IMR-90 (cell line): ENCODE results near the gene MNS1. TPM values are rescaled to one million over a fixed set of nuclear protein-coding genes. Genes with fewer than 3 reads are reported as not detected.
"Not testable (repeated sequence)": the region's sequence is repeated elsewhere in the genome, so short reads cannot be mapped to it uniquely, and the experiment has no call there.

Source experiments
- ATAC-seq: fragments of 200-7000 bp; cut with Tn5 transposase; 2 replicates; pipeline ENCODE4 v1.9.1; 2020; ENCODE audit warnings: low read depth, mild to moderate bottlenecking, moderate library complexity
- BruUV-seq: library from RNA; stranded (reverse); fragments of 400-500 nt; replicated peaks from 2 replicates; lab custom pipeline; 2021; lab: Mats Ljungman, UMichigan
- CTCF ChIA-PET: fragments of 300-600 bp; formaldehyde crosslinking; extraction: SDS; loops from one replicate; lab custom pipeline; 2021; ENCODE audit warnings: antibody characterized with exemption; lab: Yijun Ruan, JAX
- POLR2A ChIA-PET: fragments of 300-600 bp; sonication (Branson Sonifier 250); formaldehyde crosslinking; loops from one replicate; lab custom pipeline; 2022; ENCODE audit warnings: antibody characterized with exemption; ENCODE audit not compliant: unreplicated experiment; lab: Charles Lee
- DNase-seq: peaks from one replicate; pipeline ENCODE4 v3.0.0; 2013
- H2AFZ ChIP-seq: replicated peaks from 2 replicates; pipeline ENCODE3; 2013; ENCODE audit warnings: low read length, mild to moderate bottlenecking; ENCODE audit not compliant: poor library complexity
- H2AK5ac ChIP-seq: 2 replicates; pipeline ENCODE4 v1.6.1; 2013; ENCODE audit warnings: low read depth, low read length, inconsistent platforms
- H2AK9ac ChIP-seq: replicated peaks from 2 replicates; pipeline ENCODE3; 2013; ENCODE audit warnings: mild to moderate bottlenecking, low read depth, low read length, moderate library complexity; ENCODE audit not compliant: poor library complexity
- H2BK120ac ChIP-seq: 2 replicates; pipeline ENCODE4 v1.6.1; 2013; ENCODE audit warnings: low read depth, low read length, inconsistent platforms
- H2BK15ac ChIP-seq: 3 replicates; pipeline ENCODE4 v1.6.1; 2013; ENCODE audit warnings: low read depth, low read length, inconsistent platforms
- H2BK20ac ChIP-seq: 2 replicates; pipeline ENCODE4 v1.6.1; 2013; ENCODE audit warnings: low read depth, mild to moderate bottlenecking, inconsistent platforms, low read length, moderate library complexity
- H2BK5ac ChIP-seq: 2 replicates; pipeline ENCODE4 v1.6.1; 2013; ENCODE audit warnings: mild to moderate bottlenecking, low read depth, low read length, inconsistent platforms; ENCODE audit not compliant: poor library complexity, severe bottlenecking
- H3K14ac ChIP-seq: replicated peaks from 2 replicates; pipeline ENCODE4 v1.6.1; 2013; ENCODE audit warnings: low read depth, low read length, inconsistent platforms
- H3K18ac ChIP-seq: 2 replicates; pipeline ENCODE4 v1.6.1; 2013; ENCODE audit warnings: low read depth, low read length, control low read depth
- H3K23ac ChIP-seq: 2 replicates; pipeline ENCODE4 v1.6.1; 2013; ENCODE audit warnings: low read depth, low read length, inconsistent platforms
- H3K27ac ChIP-seq: 2 replicates; pipeline ENCODE4 v1.5.1; 2013; ENCODE audit warnings: mild to moderate bottlenecking, control low read depth, low read length; ENCODE audit not compliant: insufficient read depth
- H3K27me3 ChIP-seq: 2 replicates; pipeline ENCODE4 v1.6.1; 2013; ENCODE audit warnings: low read length; ENCODE audit not compliant: control insufficient read depth, insufficient read depth
- H3K36me3 ChIP-seq: 2 replicates; pipeline ENCODE4 v1.6.1; 2013; ENCODE audit warnings: low read length, mixed read lengths; ENCODE audit not compliant: control insufficient read depth, insufficient read depth
- H3K4ac ChIP-seq: 2 replicates; pipeline ENCODE4 v1.6.1; 2013; ENCODE audit warnings: low read depth, low read length, inconsistent platforms
- H3K4me1 ChIP-seq: 2 replicates; pipeline ENCODE4 v1.6.1; 2013; ENCODE audit warnings: low read length, mixed read lengths; ENCODE audit not compliant: control insufficient read depth, insufficient read depth
- H3K4me2 ChIP-seq: 2 replicates; pipeline ENCODE4 v1.6.1; 2013; ENCODE audit warnings: low read depth, mild to moderate bottlenecking, control low read depth, low read length, moderate library complexity
- H3K4me3 ChIP-seq: 2 replicates; pipeline ENCODE4 v1.5.1; 2013; ENCODE audit warnings: low read depth, mild to moderate bottlenecking, control low read depth, low read length, moderate library complexity; ENCODE audit not compliant: insufficient read depth
- H3K56ac ChIP-seq: 2 replicates; pipeline ENCODE4 v1.6.1; 2013; ENCODE audit warnings: low read length, inconsistent platforms; ENCODE audit not compliant: insufficient read depth; ENCODE audit errors: extremely low read depth
- H3K79me1 ChIP-seq, 2 experiments: 2 replicates each; pipeline ENCODE4 v1.6.1; 2013; ENCODE audit warnings: low read length in 2 of 2, inconsistent platforms in 1 of 2, low read depth in 1 of 2
- H3K9ac ChIP-seq: 2 replicates; pipeline ENCODE4 v1.6.1; 2013; ENCODE audit warnings: low read depth, low read length, control low read depth
- H3K9me1 ChIP-seq: 2 replicates; pipeline ENCODE4 v1.6.1; 2013; ENCODE audit warnings: low read length, inconsistent platforms; ENCODE audit not compliant: insufficient read depth
- H3K9me3 ChIP-seq: 2 replicates; pipeline ENCODE4 v1.6.1; 2013; ENCODE audit warnings: low read length; ENCODE audit not compliant: control insufficient read depth, insufficient read depth
- H4K20me1 ChIP-seq: 2 replicates; pipeline ENCODE4 v1.6.1; 2013; ENCODE audit warnings: low read length, inconsistent platforms; ENCODE audit not compliant: insufficient read depth
- H4K5ac ChIP-seq: 2 replicates; pipeline ENCODE4 v1.6.1; 2013; ENCODE audit warnings: mild to moderate bottlenecking, low read depth, low read length, control low read depth
- H4K8ac ChIP-seq, 2 experiments: 2 replicates each; pipeline ENCODE4 v1.6.1; 2013; ENCODE audit warnings: low read depth in 2 of 2, low read length in 2 of 2, control low read depth in 1 of 2, inconsistent platforms in 1 of 2
- H4K91ac ChIP-seq: 2 replicates; pipeline ENCODE4 v1.6.1; 2013; ENCODE audit warnings: low read depth, low read length, inconsistent platforms; ENCODE audit not compliant: insufficient read depth
- FOS ChIP-seq: fragments of 150-350 bp; IDR thresholded peaks from 2 replicates; pipeline ENCODE4 v1.6.1; 2016; ENCODE audit warnings: low read depth, low read length
- USF2 ChIP-seq: fragments of 150-350 bp; IDR thresholded peaks from 2 replicates; pipeline ENCODE4 v1.6.1; 2017; ENCODE audit warnings: mild to moderate bottlenecking, antibody characterized with exemption, low read length, low read depth
- WGBS, 2 experiments: methylation state at CpG; one replicate each; pipeline versions ENCODE4 v1.1.5 to v1.1.7; 2013; ENCODE audit warnings: missing lambda C conversion rate in 2 of 2; ENCODE audit not compliant: insufficient read length in 1 of 2; ENCODE audit errors: extremely low coverage in 2 of 2; 5-methylcytosine and 5-hydroxymethylcytosine counted together
- dilution Hi-C: fragments of 300-500 bp; cut with HindIII; formaldehyde crosslinking; loops from one replicate; pipeline ENCODE4 v1.14.3; 2018; ENCODE audit warnings: low sequenced_read_pairs; ENCODE audit not compliant: unreplicated experiment
- in situ Hi-C: fragments of 300-500 bp; cut with MboI; formaldehyde crosslinking; loops from 3 replicates; pipeline ENCODE4 v1.14.3; 2019; ENCODE audit warnings: low sequenced_read_pairs, inconsistent platforms, mixed read lengths
- intact Hi-C: fragments of 100-400 bp; cut with micrococcal nuclease; formaldehyde crosslinking; loops from 2 replicates; pipeline ENCODE4 v1.10.0; 2022
- polyA plus RNA-seq, 3 experiments: library from polyadenylated mRNA; depleted of rRNA; stranded (reverse); fragments of >200 nt; gene quantifications; 2 replicates each; pipeline ENCODE4 v1.2.3, GENCODE V29; 2012; ENCODE audit warnings: low replicate concordance in 1 of 3
- total RNA-seq: library from RNA; depleted of rRNA; stranded (reverse); fragments of >200 nt; gene quantifications from 2 replicates; pipeline ENCODE4 v1.2.3, GENCODE V29; 2012

The MNS1 gene
- total and polyA plus RNA-seq, 2 of the 4 experiments (the other 2 are of a cell fraction), result 0.36 to 0.84 TPM

GRCh38 chr15:56490461-56490860, 25.5 kb upstream of the MNS1 start:
- H3K36me3 ChIP-seq, result no peaks in the 10 kb centered on the region
- H3K56ac ChIP-seq, result no peak overlapping the region
- no peak overlapping the region for H3K4ac ChIP-seq
- no peak overlapping the region for H2AK5ac ChIP-seq
- in situ Hi-C loops (loop anchor here (10.0 kb wide), 4 partner anchors 644 to 1034 kb away; no protein-coding TSS in a partner anchor), intact Hi-C loops (loop anchor here (2.0 to 5.0 kb wide), 5 partner anchors 282 to 816 kb away; partner anchors contain the start of gene TCF12), dilution Hi-C loops (loop anchor here (25.0 kb wide), 2 partner anchors 647 to 772 kb away; no protein-coding TSS in a partner anchor)
- no peak overlapping the region for H3K4me2 ChIP-seq
- H2BK120ac ChIP-seq, result no peak overlapping the region
- peaks cover 30% of the 10 kb centered on the region for H3K27me3 ChIP-seq
- H3K27ac ChIP-seq, result no peak overlapping the region
- DNase-seq (no peak), ATAC-seq (no peak)
- H3K14ac ChIP-seq, result no peak overlapping the region
- ChIA-PET POLR2A (no interaction called here), CTCF (interaction anchor here (0.5 to 1.8 kb wide), 24 partner anchors 13 to 1040 kb away, joined by 3 to 10 read pairs (median 3); partner anchors contain the start of genes MNS1 and TCF12)
- TF ChIP-seq FOS, result no peak
- TF ChIP-seq USF2, result no peak
- H3K4me3 ChIP-seq, result no peak overlapping the region
- no peak overlapping the region for H2AK9ac ChIP-seq
- H2BK20ac ChIP-seq, result no peak overlapping the region
- H3K9ac ChIP-seq, result no peak overlapping the region
- no peaks in the 10 kb centered on the region; the same call in 1 of the 2 replicates for H3K9me3 ChIP-seq
- no CpG with 5 or more reads among the region's 1 CpG for WGBS, 2 experiments
- no TSS peak for BruUV-seq
- H4K20me1 ChIP-seq, result no peaks in the 10 kb centered on the region
- no peak overlapping the region for H4K8ac ChIP-seq
- no peak overlapping the region for H4K5ac ChIP-seq
- H2BK5ac ChIP-seq, result no peak overlapping the region
- no peak overlapping the region for H2BK15ac ChIP-seq
- no peaks in the 10 kb centered on the region for H3K9me1 ChIP-seq
- H3K79me1 ChIP-seq, result no peaks in the 10 kb centered on the region
- H3K4me1 ChIP-seq, result no peaks in the 10 kb centered on the region
- H3K18ac ChIP-seq, result no peak overlapping the region
- H3K23ac ChIP-seq, result no peak overlapping the region
- H4K91ac ChIP-seq, result no peak overlapping the region
- no peak overlapping the region for H2AFZ ChIP-seq

DNA sequence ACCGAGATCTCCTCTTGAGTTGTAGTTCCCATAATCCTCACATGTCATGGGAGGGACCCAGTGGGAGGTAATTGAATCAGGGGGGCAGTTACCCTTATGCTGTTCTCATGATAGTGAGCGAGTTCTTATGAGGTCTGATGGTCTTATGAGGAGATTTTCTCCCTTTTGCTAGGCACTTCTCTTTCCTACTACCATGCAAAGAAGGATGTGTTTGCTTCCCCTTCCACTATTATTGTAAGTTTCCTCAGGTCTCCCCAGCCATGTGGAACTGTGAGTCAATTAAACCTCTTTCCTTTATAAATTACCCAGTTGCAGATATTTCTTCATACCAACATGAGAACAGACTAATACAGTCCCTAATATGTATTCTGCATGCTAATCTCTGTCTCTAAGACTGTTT, 21.3 kb upstream of the MNS1 start:
- H3K4ac ChIP-seq, H3K18ac ChIP-seq, ATAC-seq, H4K8ac ChIP-seq, in situ Hi-C loops, H2AK5ac ChIP-seq, H3K9ac ChIP-seq, H3K9me3 ChIP-seq, H3K9me1 ChIP-seq, H3K14ac ChIP-seq, H3K4me2 ChIP-seq, intact Hi-C loops, H2BK5ac ChIP-seq, H2AK9ac ChIP-seq, BruUV-seq, H2AFZ ChIP-seq, H4K5ac ChIP-seq, H4K20me1 ChIP-seq, H3K4me3 ChIP-seq, CTCF ChIA-PET, H3K56ac ChIP-seq, H3K79me1 ChIP-seq, H3K23ac ChIP-seq, H4K91ac ChIP-seq, H3K27ac ChIP-seq, DNase-seq, H2BK15ac ChIP-seq, H2BK20ac ChIP-seq, POLR2A ChIA-PET, H3K4me1 ChIP-seq, H3K36me3 ChIP-seq, H2BK120ac ChIP-seq: not testable (repeated sequence)
- H3K27me3 ChIP-seq, result peaks cover 10% of the 10 kb centered on the region; the same call in 1 of the 2 replicates
- dilution Hi-C loops, result loop anchor here (25.0 kb wide), 2 partner anchors 651 to 776 kb away; no protein-coding TSS in a partner anchor
- WGBS, 2 experiments, result no CpG with 5 or more reads among the region's 2 CpGs
